D341Med (cell line): ENCODE results near the gene RCAN2.
"Not testable (repeated sequence)": the region's sequence is repeated elsewhere in the genome, so short reads cannot be mapped to it uniquely, and the experiment has no call there.

ENCODE experiments used
- DNase-seq: peaks from one replicate; pipeline ENCODE4 v3.0.0; 2012; ENCODE audit warnings: low spot score

RCAN2 gene

DNA sequence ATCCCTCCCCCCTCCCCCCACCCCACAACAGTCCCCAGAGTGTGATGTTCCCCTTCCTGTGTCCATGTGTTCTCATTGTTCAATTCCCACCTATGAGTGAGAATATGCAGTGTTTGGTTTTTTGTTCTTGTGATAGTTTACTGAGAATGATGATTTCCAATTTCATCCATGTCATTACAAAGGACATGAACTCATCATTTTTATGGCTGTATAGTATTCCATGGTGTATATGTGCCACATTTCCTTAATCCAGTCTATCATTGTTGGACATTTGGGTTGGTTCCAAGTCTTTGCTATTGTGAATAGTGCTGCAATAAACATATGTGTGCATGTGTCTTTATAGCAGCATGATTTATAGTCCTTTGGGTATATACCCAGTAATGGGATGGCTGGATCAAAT lies 158.8 kb downstream of the RCAN2 start:
- not testable (repeated sequence) for DNase-seq

DNA sequence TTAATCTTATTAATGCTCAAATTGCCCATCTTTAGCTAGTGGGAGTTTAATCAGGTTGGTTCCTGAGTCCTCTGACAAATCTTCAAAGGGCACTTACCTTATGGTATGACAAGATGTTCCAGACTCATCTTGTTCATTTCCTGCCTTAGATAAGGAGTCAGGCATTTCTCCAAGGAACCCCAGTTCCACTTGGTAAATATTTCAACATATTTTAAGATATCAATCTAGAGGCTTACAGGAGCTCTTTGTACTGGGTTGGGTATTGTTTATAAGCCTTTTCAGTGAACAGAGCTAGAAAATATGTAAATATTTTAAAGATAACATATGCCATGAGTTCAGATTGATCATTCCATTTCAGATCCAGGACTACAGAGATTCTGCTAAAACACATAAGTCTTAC lies 159.8 kb downstream of the RCAN2 start:
- no peak for DNase-seq

DNA sequence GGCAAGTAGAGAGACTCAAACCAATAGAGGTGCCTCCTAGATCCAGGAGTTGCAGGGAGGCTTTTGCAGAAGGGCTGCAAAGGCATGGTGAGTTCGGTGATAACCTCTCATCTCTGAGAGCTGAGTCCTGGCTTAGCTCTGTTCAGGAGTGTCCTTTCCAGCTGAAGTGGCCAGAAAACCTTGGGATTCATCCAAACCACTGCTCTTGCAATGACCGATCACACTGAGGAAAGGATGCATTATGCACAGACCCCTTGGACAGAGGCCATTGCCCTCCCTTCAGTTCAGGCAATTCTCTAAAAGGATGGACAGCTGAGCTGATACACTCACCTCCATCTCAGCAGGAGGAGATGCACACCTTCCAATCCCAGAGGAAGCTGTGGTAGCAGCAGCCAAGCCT lies 161.7 kb downstream of the RCAN2 start:
- no peak for DNase-seq

DNA sequence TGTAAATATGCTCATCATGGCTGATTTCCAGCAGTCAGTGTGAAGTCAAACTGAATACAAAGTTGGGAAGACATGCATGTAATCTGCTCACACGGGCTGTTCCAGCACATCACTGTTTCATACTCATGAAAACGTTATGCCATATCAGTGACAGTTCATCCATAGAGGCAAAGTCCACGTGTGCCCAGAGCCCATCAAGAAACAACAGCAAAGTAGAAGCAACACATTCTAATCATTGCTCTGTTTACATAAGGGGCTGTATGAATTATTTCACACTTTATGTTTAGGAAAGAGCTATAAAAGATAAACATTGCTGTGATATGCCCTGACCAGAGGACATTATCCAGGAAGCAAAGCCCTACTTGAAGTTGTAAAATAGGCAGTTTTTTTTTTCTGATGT lies 163.5 kb downstream of the RCAN2 start:
- DNase-seq: no peak

DNA sequence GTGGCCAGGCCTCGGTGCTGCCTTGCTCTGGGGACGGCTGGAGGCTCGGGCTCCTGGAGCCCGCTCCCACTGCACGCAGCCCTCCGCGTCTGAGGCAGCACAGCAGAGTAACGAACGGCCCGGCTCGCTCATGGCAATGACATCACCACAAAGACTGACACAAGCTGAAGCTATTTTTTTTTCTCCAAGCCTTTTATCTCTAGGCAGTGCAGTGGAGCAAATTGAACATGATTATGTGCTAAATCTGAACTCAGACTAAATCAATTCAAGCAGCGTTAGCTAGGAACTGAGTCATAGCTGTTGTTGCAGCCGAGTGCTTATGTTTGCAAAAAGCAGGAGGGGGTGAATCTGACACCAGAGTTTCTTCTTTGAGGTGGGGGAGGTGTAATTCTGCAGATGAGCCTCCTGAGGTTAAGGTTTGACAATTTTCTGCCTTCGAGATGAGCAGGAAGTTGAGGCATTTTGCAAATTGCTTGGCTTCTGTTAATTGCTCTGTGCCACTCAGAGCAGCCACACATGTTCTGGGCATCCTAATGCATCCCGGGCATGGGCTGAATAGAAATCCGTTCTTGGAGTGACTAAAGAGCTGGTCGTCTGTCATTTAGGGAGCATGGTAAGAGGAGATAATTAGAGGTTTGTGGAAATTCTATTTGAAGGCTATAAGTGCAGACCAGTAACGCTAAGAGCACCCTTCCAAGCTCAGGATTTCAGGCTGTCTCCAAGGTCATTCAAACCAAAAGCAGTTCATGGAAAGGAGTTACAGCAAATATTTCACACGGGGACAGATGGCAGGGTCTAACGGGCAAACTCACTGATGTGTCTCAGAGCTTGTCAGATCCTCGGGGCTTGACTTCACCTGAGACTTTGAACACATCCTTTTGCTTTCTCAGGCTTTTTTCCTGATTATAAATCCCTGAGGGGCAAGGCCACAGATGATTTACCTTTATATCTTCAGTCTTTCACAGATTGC lies 165.4 kb downstream of the RCAN2 start:
- DNase-seq: no peak

DNA sequence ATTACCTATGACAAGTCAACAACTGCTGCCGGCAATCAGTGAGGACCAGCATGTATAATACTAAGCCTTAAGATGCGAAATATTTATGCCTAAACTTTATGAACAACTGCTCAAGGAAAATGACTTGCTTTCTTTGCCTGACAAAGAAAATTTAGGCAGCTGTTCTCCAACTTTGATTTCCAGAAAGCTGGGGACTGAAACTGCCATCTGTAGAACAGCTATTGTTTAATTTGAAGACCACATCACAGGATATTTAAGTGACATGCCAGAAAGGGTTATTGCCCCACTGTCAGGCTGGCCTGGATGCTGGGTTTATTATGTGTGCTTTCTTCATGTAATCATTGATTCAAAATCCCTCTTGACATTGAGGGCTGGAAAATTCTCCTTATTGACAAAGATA lies 166.5 kb downstream of the RCAN2 start:
- DNase-seq: no peak

DNA sequence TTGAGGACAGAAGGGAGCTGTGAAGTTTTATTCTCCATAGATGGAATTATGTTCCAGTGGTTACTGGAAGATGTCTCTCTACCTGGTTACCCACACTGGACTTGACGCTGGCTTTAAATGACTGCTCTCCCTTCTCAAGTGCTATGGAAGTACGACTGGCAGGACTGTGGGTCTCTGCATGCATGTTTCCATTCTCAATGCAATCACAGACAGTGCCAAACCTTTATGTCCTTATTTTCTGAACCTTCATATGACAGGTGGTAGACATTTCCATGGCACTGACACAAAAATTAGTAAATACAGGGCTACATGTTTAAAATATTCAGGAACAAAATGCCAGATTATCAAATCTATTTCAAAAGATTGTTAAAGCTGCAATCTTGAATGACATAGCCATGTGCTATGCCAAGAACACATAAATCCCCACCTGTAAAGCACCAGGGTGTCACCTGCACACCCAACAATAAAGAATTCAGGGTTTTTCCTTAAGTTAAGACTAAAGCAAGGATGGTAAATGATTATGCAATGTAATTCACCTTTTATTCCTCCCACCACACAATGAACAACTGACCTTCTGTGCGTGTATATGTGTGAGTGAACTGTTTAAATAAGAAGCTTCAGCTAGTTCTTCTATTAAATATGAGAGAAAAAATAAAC lies 167.2 kb downstream of the RCAN2 start:
- no peak for DNase-seq

DNA sequence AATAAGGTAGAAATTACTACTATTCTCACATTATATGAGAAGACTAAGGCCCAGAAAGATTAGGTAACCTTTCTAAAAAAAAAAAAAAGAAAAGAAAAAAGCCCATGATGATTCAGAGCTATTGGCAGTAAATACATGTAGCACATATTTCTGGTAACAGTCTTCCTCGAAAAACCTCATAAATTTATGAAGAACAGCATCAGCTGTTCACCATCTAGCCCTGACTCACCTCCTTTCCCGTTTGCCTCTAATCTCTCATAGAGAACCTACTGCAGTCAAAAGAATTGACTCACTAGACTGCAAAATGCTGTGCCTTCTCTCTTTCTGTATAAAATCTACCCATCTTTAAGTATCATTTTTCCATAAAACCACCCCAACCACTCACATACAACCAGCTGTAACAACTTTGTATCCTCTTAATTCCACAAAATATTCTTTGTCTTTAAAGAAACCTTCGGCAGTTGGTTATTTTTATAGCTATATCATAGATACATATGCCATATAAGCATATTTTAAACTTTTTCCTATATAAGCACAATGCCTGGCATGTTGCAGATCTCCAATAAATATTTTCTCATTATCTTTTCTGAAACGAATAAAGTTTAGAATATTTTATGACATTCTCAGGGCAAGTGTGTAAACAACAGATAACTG lies 167.8 kb downstream of the RCAN2 start:
- DNase-seq: no peak

DNA sequence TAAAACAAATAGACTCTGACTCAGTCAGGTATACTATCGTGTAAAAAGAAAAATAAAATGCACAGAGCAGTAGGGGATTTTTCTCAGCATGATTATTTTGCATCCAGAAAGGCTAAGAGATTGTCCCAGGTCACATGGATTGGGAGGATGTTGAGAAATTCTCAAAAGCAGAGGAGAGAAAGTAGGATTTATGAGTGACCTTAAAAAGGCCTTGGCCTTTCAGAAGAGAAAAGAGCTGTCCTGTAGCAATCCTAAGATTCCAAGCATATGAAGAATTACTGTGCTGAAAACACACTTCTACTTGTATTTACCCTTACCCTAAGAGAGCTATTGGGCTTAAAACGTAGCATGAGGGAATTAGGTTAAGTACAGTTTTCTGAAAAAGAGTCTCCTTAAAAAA lies 170.7 kb downstream of the RCAN2 start:
- DNase-seq: no peak

DNA sequence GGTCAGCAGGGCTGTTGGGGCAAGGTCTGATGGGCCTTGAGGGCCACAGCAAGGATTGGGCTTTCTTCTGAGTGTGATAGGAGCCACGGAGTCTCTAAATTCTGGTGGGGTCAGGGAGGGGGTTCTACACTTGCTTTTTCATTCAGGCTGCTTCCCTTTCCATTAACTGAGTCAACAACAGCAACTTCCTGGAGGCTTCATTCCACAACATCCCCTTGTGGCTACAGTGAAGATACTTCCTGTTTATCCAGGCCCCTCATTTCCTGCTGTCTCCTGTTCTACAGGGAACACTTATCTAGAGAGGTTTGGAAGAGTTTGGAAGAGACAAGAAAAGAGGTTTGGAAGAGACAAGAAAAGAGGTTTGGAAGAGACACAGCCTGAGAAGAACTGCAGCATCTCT lies 175.7 kb downstream of the RCAN2 start:
- DNase-seq: no peak

DNA sequence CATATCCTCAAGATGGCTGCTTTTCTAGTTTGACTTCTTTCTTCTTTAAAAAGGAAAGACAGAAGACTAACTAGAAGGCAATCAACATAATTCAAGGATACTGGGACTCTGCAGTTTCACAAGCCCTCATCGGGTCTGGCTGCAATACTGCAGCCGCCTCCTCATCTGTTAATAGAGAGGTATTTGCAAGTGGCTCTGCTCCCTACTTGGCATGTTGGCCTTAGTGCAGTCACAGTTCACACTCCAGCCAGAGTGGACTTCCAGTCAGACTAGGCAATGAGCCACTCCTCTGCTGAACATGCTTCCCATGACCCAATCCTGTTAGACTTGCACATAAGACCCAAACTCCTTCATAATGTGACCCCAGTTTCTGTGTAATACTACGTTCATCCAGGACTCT lies 178.6 kb downstream of the RCAN2 start:
- DNase-seq: no peak

DNA sequence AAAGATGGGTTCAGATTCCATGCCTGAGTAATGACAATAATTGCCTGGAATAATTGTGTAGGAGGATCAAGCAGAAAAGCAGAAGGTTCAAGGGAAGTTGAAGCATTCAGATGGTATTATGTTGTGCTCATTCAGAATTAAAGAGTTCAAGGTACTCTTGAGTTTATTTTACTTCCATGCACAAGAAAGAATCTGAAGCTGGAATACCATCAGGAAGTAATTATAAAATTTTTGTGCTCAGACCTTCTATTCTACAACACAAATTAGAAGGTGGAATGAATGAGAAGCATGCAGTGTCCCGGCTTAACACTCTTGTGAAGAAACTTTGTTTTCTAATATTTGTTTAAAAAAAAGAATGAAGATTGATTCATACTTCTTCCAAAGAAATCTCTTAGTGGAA lies 181.1 kb downstream of the RCAN2 start:
- no peak for DNase-seq

DNA sequence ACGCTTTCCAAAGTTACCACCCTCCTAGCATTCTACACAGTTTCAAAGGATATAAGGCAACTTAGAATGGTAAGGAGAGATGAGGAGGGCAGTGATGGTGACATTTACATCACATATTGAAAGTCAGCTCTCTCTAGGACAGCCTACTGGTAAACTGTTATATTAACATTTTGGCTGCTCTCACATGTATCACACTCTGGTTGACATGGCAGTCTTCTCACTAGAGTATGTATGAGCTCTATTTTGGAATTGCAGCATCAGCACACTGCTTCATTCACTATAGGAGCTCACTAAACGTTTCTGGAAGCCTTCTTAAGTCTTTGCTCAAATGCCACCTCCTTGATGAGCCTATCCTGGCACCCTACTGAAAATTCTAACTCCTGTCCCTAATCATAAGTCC lies 184.8 kb downstream of the RCAN2 start:
- DNase-seq: no peak

DNA sequence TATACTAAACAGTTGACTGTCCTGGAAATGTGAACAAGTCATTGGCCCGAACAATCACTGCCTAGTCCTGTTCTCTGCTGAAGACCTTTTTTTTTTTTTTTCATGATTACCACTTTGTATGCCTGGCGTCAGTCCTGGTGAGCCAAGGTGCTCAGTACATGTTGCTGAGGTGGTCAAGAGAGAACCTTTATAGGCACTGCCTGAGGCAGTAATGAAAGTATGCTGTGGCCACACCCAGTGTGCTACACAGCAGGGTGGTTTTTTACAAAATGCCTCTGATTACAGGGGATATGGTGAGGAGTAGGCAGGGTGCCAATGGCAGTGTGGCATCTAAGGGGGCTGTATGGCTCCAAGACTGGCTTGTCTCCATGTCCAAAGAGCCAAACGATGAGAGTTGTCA lies 185.4 kb downstream of the RCAN2 start:
- DNase-seq: no peak

DNA sequence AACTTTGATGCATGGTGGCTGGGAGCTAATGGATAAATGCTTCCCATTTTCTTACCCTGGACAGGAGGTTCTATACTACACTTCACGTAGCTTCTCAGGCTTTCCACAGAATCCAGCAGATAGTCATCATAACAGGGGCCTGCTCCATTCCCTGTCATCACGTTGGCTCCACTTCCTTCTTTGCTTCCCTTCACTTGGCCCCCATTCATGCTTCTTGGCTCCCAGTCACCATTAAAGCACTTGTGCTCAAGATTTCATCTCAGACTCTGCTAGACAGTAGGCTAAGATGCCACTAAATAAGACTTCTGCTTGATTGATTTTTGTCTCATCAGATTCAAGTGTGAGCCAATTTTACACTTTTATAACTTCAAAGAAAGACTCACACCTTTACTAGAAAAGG lies 186.0 kb downstream of the RCAN2 start:
- DNase-seq: no peak

DNA sequence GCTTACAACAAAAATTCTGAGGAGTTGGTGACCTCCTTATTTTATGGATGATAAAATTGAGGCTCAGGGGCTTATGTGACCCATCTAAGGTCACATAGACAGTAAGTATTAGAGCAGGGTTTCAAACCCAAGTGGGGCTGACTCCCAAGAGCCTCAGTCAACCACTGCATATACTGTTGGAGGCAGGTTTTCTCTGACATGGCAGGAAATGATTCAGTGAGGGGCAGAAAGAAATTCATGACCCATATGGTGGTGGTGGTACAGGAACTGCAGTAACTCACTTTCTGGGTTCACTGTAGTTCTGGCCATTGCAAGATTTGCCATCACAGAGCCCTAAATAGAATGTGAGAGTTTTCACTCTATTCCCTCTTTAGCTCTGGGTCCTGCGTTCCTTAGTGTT lies 188.4 kb downstream of the RCAN2 start:
- DNase-seq: no peak

DNA sequence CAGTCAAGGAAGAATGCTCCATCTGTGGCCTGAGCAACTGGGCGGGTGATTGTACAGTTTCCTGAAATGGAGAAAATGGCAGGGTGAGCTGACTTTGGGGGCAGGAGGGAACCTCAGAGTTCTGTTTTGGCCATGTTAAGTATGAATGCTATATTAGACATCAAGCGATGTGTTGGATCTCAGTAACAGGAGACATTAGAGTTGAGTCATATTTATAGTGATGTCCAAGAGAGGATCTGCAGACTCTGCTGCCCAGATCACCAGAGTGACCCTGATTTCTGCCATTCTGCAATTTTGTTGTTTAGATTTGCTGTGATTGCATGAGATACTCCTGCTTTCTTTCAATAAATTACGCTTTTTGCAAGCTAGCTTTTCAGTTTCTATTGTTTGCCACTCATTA lies 189.1 kb downstream of the RCAN2 start:
- DNase-seq: no peak

DNA sequence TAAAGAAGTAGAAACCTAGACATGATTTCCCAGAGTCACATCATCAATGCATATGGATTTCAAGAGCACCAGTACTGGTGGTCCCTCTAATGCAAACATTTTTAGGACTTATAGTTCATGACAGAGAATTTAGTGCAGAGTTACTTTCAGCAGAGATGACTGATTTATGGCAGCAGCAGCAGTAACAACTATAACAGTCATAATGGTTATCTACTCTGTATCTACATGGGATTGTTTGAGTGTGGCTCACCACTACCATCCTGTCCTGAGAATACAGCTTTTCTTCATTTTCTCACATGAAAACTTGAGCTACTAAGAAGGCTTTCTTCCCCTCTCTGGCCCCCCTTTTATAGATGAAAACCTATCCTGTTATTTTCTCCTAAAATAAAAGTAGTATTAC lies 192.0 kb downstream of the RCAN2 start:
- DNase-seq: no peak

DNA sequence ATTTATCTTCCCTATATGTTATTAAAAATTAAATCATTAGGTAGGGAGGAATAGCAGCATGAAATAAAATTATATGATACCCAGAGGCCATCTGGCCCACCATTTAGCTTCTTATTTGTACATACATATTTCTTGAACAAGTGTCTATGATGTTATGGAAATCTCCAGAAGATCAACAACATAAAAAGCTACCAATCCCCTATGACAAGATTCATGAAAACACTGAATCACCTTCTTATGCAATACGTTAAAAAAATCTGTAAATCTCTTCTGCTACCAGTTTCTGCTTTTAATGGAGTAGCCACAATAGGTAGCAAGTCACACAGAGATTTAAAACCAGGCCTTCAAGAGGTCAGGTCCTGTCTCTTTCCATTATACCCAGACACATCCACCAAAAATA lies 194.7 kb downstream of the RCAN2 start:
- DNase-seq: no peak

DNA sequence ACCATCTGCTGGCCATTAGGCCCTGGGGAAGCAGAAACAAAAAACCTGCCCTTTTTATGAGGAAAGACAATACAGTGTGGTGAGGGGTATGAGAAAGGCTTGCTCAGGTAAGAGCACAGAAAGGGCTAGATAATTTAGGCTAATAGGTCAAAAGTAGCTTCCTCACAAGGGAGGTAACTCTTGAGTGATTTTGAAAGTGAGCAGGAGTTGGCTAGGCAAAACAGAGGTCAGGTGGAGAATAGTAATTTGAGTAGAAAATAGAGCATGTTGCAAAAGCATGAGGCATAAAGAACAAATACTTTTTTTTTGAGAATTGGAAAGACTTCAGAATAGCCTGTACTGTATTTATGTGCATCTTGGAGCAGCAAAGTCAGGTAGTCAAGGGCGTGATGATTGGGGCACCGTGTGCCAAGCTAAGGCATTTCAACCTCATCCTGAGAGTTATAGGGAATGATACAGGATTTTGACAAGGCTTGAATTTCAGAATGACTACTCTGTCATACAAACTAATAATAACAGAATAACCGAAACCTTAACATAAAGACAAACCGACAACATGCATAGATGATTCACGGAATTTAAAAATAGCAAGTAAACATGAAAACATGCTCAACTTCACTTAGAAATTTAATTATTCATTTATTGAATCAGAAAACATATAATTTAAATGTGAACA lies 197.5 kb downstream of the RCAN2 start:
- no peak for DNase-seq

DNA sequence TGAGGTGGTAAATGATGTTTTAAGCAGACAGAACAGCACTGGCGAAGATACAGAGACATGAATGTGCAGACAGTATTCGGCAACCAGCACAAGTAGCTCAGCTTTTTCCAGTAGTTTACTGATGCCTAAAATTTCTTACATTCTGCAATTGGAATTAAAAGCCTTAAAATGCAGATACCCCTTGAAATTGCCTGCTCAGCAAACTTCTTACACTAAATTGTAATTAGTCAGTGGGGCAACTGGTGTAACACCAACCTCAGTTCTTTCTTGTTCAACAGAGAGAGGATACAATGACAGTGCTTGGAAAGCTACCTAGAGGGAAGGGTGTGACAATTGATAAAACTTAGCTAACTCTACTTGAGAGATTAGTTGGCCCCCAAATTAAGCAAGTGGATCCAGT lies 199.4 kb downstream of the RCAN2 start:
- DNase-seq: no peak

DNA sequence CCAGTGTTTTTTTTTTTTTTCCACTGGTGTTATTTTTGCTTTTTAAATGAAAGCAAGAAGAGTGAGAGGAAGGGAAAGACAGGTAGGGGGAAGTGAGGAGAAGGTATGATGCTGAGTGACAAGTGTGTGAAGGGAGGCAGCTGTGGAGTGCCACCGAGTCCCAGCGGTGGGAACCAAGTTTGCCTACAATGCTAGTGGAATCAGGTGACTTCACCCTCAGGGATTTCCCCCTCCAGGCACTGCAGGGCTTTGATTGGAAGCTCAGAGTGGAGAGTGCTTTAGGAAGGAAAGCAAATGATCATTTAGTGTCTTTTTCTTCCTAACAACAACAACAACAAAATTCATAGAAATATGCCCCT lies 200.0 kb downstream of the RCAN2 start:
- no peak for DNase-seq
